GM12878 (cell line): ENCODE measurements around the gene DEFB132. TPM values are rescaled to one million over a fixed set of nuclear protein-coding genes. Genes with fewer than 3 reads are reported as not detected.

Experiments used
- ATAC-seq: fragments of 200-7000 bp; cut with Tn5 transposase; 3 replicates; pipeline ENCODE4 v1.9.1; 2020; ENCODE audit warnings: mild to moderate bottlenecking, moderate library complexity
- BruUV-seq: library from RNA; stranded (reverse); fragments of 400-500 nt; replicated peaks from 2 replicates; lab custom pipeline; 2021; lab: Mats Ljungman, UMichigan
- CTCF ChIA-PET: fragments of 300-600 bp; sonication (Branson Sonifier 250); formaldehyde crosslinking; extraction: SDS; loops from one replicate; lab custom pipeline; 2021; ENCODE audit warnings: inconsistent platforms; lab: Yijun Ruan, JAX
- POLR2A ChIA-PET: fragments of 350-600 bp; formaldehyde crosslinking; extraction: SDS; loops from one replicate; lab custom pipeline; 2021; ENCODE audit warnings: inconsistent platforms; lab: Charles Lee
- RAD21 ChIA-PET: fragments of 300-600 bp; sonication (Branson Sonifier 250); formaldehyde crosslinking; loops from one replicate; lab custom pipeline; 2023; ENCODE audit warnings: antibody characterized with exemption; ENCODE audit not compliant: unreplicated experiment; lab: Charles Lee
- SMC1A ChIA-PET: fragments of 300-600 bp; sonication (Branson Sonifier 250); formaldehyde crosslinking; loops from one replicate; lab custom pipeline; 2023; ENCODE audit not compliant: unreplicated experiment, uncharacterized antibody; lab: Charles Lee
- DNase-seq: peaks from one replicate; pipeline ENCODE4 v3.0.0-alpha.2; 2011; ENCODE audit warnings: low read depth, low spot score
- FAIRE-seq: peaks from 3 replicates; lab custom pipeline; 2011; peaks lifted over from hg19 to GRCh38; lab: Jason Lieb, UNC
- H2AFZ ChIP-seq: 2 replicates; pipeline ENCODE4 v1.6.0; 2011; ENCODE audit warnings: low read depth, low read length, control low read depth; ENCODE audit not compliant: control insufficient read depth
- H3K27ac ChIP-seq: 2 replicates; pipeline ENCODE4 v1.5.1; 2011; ENCODE audit warnings: control low read depth; ENCODE audit not compliant: control insufficient read depth, insufficient read depth
- H3K27me3 ChIP-seq, 2 experiments: replicated peaks in 1 of 2; 2 replicates each; pipeline versions ENCODE4 v1.6.0 to v1.6.1; 2011; ENCODE audit warnings: low read length in 1 of 2; ENCODE audit not compliant: control insufficient read depth in 2 of 2, insufficient read depth in 2 of 2
- H3K36me3 ChIP-seq, 2 experiments: 2 replicates each; pipeline ENCODE4 v1.5.1; 2011; ENCODE audit warnings: low read length in 1 of 2; ENCODE audit not compliant: control insufficient read depth in 2 of 2, insufficient read depth in 2 of 2
- H3K4me1 ChIP-seq: 2 replicates; pipeline ENCODE4 v1.6.1; 2011; ENCODE audit warnings: mild to moderate bottlenecking, low read length, moderate library complexity, mixed read lengths; ENCODE audit not compliant: control insufficient read depth, insufficient read depth
- H3K4me2 ChIP-seq: 2 replicates; pipeline ENCODE4 v1.6.0; 2011; ENCODE audit warnings: control low read depth; ENCODE audit not compliant: control insufficient read depth, insufficient read depth
- H3K4me3 ChIP-seq: fragments of 200-600 bp; sonication (generic); 2 replicates; pipeline ENCODE4 v1.5.1; 2016
- H3K79me2 ChIP-seq: 2 replicates; pipeline ENCODE4 v1.6.0; 2011; ENCODE audit warnings: low read length; ENCODE audit not compliant: control insufficient read depth, insufficient read depth
- H3K9ac ChIP-seq: 2 replicates; pipeline ENCODE4 v1.8.0; 2011; ENCODE audit warnings: low read length, control low read depth, mixed read lengths; ENCODE audit not compliant: control insufficient read depth, insufficient read depth
- H3K9me3 ChIP-seq: replicated peaks from 3 replicates; pipeline ENCODE4 v1.5.1; 2011; ENCODE audit warnings: mild to moderate bottlenecking, low read length; ENCODE audit not compliant: control insufficient read depth, insufficient read depth
- H4K20me1 ChIP-seq: 2 replicates; pipeline ENCODE4 v1.6.0; 2011; ENCODE audit not compliant: control insufficient read depth, insufficient read depth
- ATF7 ChIP-seq: fragments of 450-650 bp; IDR thresholded peaks from 2 replicates; pipeline ENCODE4 v1.6.1; 2016; ENCODE audit warnings: low read depth, mild to moderate bottlenecking
- E2F8 ChIP-seq: fragments of 450-650 bp; IDR thresholded peaks from 2 replicates; pipeline ENCODE4 v1.6.1; 2018; ENCODE audit warnings: mild to moderate bottlenecking, low read depth, moderate library complexity; ENCODE audit not compliant: partially characterized antibody
- EED ChIP-seq: sonication (generic); IDR thresholded peaks from 2 replicates; pipeline ENCODE4 v1.6.1; 2016; ENCODE audit warnings: antibody characterized with exemption, low read depth
- EP300 ChIP-seq, 2 experiments: fragments of 150-350 bp in 1 of 2; IDR thresholded peaks; 2 replicates each; pipeline ENCODE4 v1.6.1; 2011 to 2012; ENCODE audit warnings: low read depth in 2 of 2, low read length in 2 of 2, borderline replicate concordance in 1 of 2, improper control_type of control experiment in 1 of 2, inconsistent platforms in 1 of 2; ENCODE audit not compliant: control insufficient read depth in 1 of 2
- HCFC1 ChIP-seq: fragments of 150-350 bp; IDR thresholded peaks from 2 replicates; pipeline ENCODE4 v1.6.1; 2014; ENCODE audit warnings: low read length
- MTA2 ChIP-seq: fragments of 450-650 bp; IDR thresholded peaks from 2 replicates; pipeline ENCODE4 v1.6.1; 2016; ENCODE audit warnings: low read depth, mild to moderate bottlenecking, moderate library complexity
- NR2C2 ChIP-seq: IDR thresholded peaks from 2 replicates; pipeline ENCODE4 v1.6.1; 2011; ENCODE audit warnings: borderline replicate concordance, low read depth; ENCODE audit not compliant: control insufficient read depth, insufficient read length
- RB1 ChIP-seq: fragments of 450-650 bp; formaldehyde crosslinking; IDR thresholded peaks from 2 replicates; pipeline ENCODE4 v1.6.1; 2017; ENCODE audit warnings: mild to moderate bottlenecking, borderline replicate concordance
- SRF ChIP-seq, 2 experiments: IDR thresholded peaks; 2 replicates each; pipeline ENCODE4 v1.6.1; 2011; ENCODE audit warnings: low read depth in 2 of 2, low read length in 2 of 2, mild to moderate bottlenecking in 1 of 2, moderate library complexity in 1 of 2
- ZNF24 ChIP-seq: fragments of 450-650 bp; IDR thresholded peaks from 2 replicates; pipeline ENCODE4 v1.6.1; 2017; ENCODE audit warnings: antibody characterized with exemption, mild to moderate bottlenecking
- WGBS: methylation state at CpG from one replicate; pipeline ENCODE4 v1.1.6; 2016; ENCODE audit warnings: low lambda C conversion rate; ENCODE audit not compliant: insufficient replicate concordance, insufficient coverage; ENCODE audit errors: missing lambda C conversion rate; 5-methylcytosine and 5-hydroxymethylcytosine counted together
- in situ Hi-C: fragments of 300-500 bp; cut with MboI; formaldehyde crosslinking; loops from 9 replicates; pipeline ENCODE4 v1.14.3; 2018; ENCODE audit warnings: mixed read lengths
- intact Hi-C: fragments of 100-400 bp; cut with micrococcal nuclease; formaldehyde crosslinking; loops from one replicate; pipeline ENCODE4 v1.14.2; 2022; ENCODE audit not compliant: unreplicated experiment
- polyA plus RNA-seq, 11 experiments: library from polyadenylated mRNA; depleted of rRNA in 4 of 11; unstranded in 6 of 11; stranded (reverse) in 5 of 11; fragments of >200 nt; fragmentation: Nextera tagmentation in 4 of 11; fragmentation: Illumina TruSeq in 1 of 11; extraction: Ambion mirVana in 4 of 11; extraction: Trizol in 1 of 11; gene quantifications; 1 replicate in 1 of 11; 2 replicates in 10 of 11; pipeline versions ENCODE4 v1.2.1 to v1.2.3, GENCODE V29; 2011 to 2016; ENCODE audit warnings: inconsistent platforms in 2 of 11, missing spikeins in 2 of 11, low read depth in 1 of 11
- total RNA-seq, 4 experiments: library from RNA; depleted of rRNA in 3 of 4; stranded (reverse); fragments of >200 nt in 3 of 4; fragmentation: Illumina TruSeq in 1 of 4; extraction: Trizol in 1 of 4; gene quantifications; 2 replicates each; pipeline versions ENCODE4 v1.2.1 to v1.2.3, GENCODE V29; 2013 to 2021

The DEFB132 gene
- total and polyA plus RNA-seq, 10 of the 15 experiments (the other 5 are each of a cell fraction or from before 2014, with no cell fraction given), result not detected

GRCh38 chr20:227439-228105, 30.0 kb upstream of the DEFB132 start:
- intact Hi-C loops, result no loop called here
- CTCF ChIA-PET, result interaction anchor here (0.9 to 2.0 kb wide), 3 partner anchors 14 to 127 kb away, joined by 3 to 11 read pairs (median 7); no protein-coding TSS in a partner anchor
- Histone ChIP-seq H3K9ac (no peak overlapping the region), H3K27me3 (no peaks in the 10 kb centered on the region), H3K79me2 (no peaks in the 10 kb centered on the region), H3K9me3 (no peaks in the 10 kb centered on the region), H3K4me2 (no peak overlapping the region), H3K4me1 (no peaks in the 10 kb centered on the region), H3K36me3 (no peaks in the 10 kb centered on the region), H2AFZ (no peak overlapping the region)
- POLR2A ChIA-PET, result no interaction called here
- WGBS, result 31% methylated on average over 3 of the region's 3 CpGs
- DNase-seq, result no peak
- SMC1A ChIA-PET, result interaction anchor here (0.8 to 0.9 kb wide), 2 partner anchors 10 to 39 kb away, joined by 3 to 4 read pairs; no protein-coding TSS in a partner anchor
- no TSS peak for BruUV-seq
- RAD21 ChIA-PET, result no interaction called here
- ATAC-seq, result no peak
- no peak for FAIRE-seq
- TF ChIP-seq RB1 (no peak), EP300 (IDR thresholded peaks at IDR 0.05; ENCODE audit: borderline replicate concordance in 1 of 2, control insufficient read depth in 1 of 2, low read depth in 2 of 2, low read length in 2 of 2) (no peak), HCFC1 (no peak), NR2C2 (no peak), EED (no peak), ZNF24 (no peak), MTA2 (no peak), SRF (IDR thresholded peaks at IDR 0.05; ENCODE audit: low read depth in 2 of 2, low read length in 2 of 2) (no peak), E2F8 (no peak), ATF7 (no peak)
- TF ChIP-seq, all 136 proteins: peak for 0
- in situ Hi-C loops, result no loop called here
- no peaks in the 10 kb centered on the region for H4K20me1 ChIP-seq
- H3K4me3 ChIP-seq, result no peak overlapping the region
- H3K27ac ChIP-seq, result no peak overlapping the region
